Measurements from ENCODE around the gene S100A7. TPM values are rescaled to one million over a fixed set of nuclear protein-coding genes. Genes with fewer than 3 reads are reported as not detected.
"Not testable (repeated sequence)": the region's sequence is repeated elsewhere in the genome, so short reads cannot be mapped to it uniquely, and the experiment has no call there.

The S100A7 gene
- total RNA-seq, 4 donors from 2014 or later, result not detected

GRCh38 chr1:153429266-153430165 is 30.9 kb downstream of the S100A7 start:
- ATAC-seq (ENCODE audit: low FRiP score) (no peak), DNase-seq (ENCODE audit: low spot score) (no peak)
- TF ChIP-seq CTCF (IDR thresholded peaks at IDR 0.05), result no peak

- ATAC-seq (ENCODE audit: low FRiP score) (no peak), DNase-seq (ENCODE audit: low spot score) (no peak)
- no peak for TF ChIP-seq CTCF (IDR thresholded peaks at IDR 0.05)
Observed at GRCh38 chr1:153428791-153429190, 31.7 kb downstream of the S100A7 start.

GRCh38 chr1:153428073-153428638 is 32.3 kb downstream of the S100A7 start:
- ATAC-seq (ENCODE audit: low FRiP score), result no peak
- DNase-seq (ENCODE audit: low spot score), result no peak
- TF ChIP-seq CTCF (IDR thresholded peaks at IDR 0.05), result no peak

GRCh38 chr1:153426809-153427208 is 33.6 kb downstream of the S100A7 start:
- DNase-seq (ENCODE audit: low spot score), result no peak
- no peak for ATAC-seq (ENCODE audit: low FRiP score)
- TF ChIP-seq CTCF (IDR thresholded peaks at IDR 0.05), result no peak

GRCh38 chr1:153422450-153423068 is 37.9 kb downstream of the S100A7 start:
- DNase-seq (ENCODE audit: low spot score), result peak; percentile 70
- no peak for TF ChIP-seq CTCF (IDR thresholded peaks at IDR 0.05)
- ATAC-seq (ENCODE audit: low FRiP score), result no peak

- ATAC-seq (ENCODE audit: low FRiP score), result no peak
- no peak for DNase-seq (ENCODE audit: low spot score)
- no peak for TF ChIP-seq CTCF (IDR thresholded peaks at IDR 0.05)
Observed at GRCh38 chr1:153420306-153420705, 40.1 kb downstream of the S100A7 start.

GRCh38 chr1:153419436-153419793 is 41.0 kb downstream of the S100A7 start:
- ATAC-seq (ENCODE audit: low FRiP score); DNase-seq (ENCODE audit: low spot score): not testable (repeated sequence)

- DNase-seq (ENCODE audit: low spot score); ATAC-seq (ENCODE audit: low FRiP score): not testable (repeated sequence)
Observed at GRCh38 chr1:153418758-153419435, 41.6 kb downstream of the S100A7 start.
